HepG2 (cell line): ENCODE data around the gene CREB3. TPM values are rescaled to one million over a fixed set of nuclear protein-coding genes. Genes with fewer than 3 reads are reported as not detected.
A peak's percentile ranks its signal among the peaks of the same experiment; 100 is the strongest.

Experiments
- AHR ChIP-seq: IDR thresholded peaks from 2 replicates; pipeline ENCODE4 v1.6.1; 2018; ENCODE audit warnings: missing genetic modification reagents, missing compliant biosample characterization
- ATF5 ChIP-seq: sonication (generic); formaldehyde crosslinking; IDR thresholded peaks from 2 replicates; pipeline ENCODE4 v1.4.0; 2020; ENCODE audit warnings: mild to moderate bottlenecking, low read depth, missing genetic modification reagents
- GZF1 ChIP-seq: sonication (generic); formaldehyde crosslinking; IDR thresholded peaks from 2 replicates; pipeline ENCODE4 v1.5.1; 2020; ENCODE audit warnings: mild to moderate bottlenecking, missing genetic modification reagents
- HMGXB3 ChIP-seq: sonication (generic); formaldehyde crosslinking; IDR thresholded peaks from 2 replicates; pipeline ENCODE4 v1.4.0; 2020; ENCODE audit warnings: missing genetic modification reagents, borderline replicate concordance
- KDM2A ChIP-seq: sonication (generic); formaldehyde crosslinking; IDR thresholded peaks from 2 replicates; pipeline ENCODE4 v1.4.0; 2020; ENCODE audit warnings: low read depth, missing genetic modification reagents, borderline replicate concordance
- KDM4B ChIP-seq: sonication (generic); formaldehyde crosslinking; IDR thresholded peaks from 2 replicates; pipeline ENCODE4 v1.4.0; 2020; ENCODE audit warnings: missing genetic modification reagents
- KLF9 ChIP-seq: IDR thresholded peaks from 2 replicates; pipeline ENCODE4 v1.6.1; 2016; ENCODE audit warnings: low read depth
- KMT2B ChIP-seq: IDR thresholded peaks from 2 replicates; pipeline ENCODE4 v1.6.1; 2016; ENCODE audit warnings: missing genetic modification reagents, missing compliant biosample characterization
- MIER3 ChIP-seq: IDR thresholded peaks from 2 replicates; pipeline ENCODE4 v1.6.1; 2016; ENCODE audit warnings: missing compliant biosample characterization, borderline replicate concordance
- MTA3 ChIP-seq: sonication (generic); formaldehyde crosslinking; IDR thresholded peaks from 2 replicates; pipeline ENCODE4 v1.4.0; 2020; ENCODE audit warnings: missing genetic modification reagents
- NFE2 ChIP-seq: sonication (generic); formaldehyde crosslinking; IDR thresholded peaks from 2 replicates; pipeline ENCODE4 v1.4.0; 2020; ENCODE audit warnings: missing genetic modification reagents
- NFYC ChIP-seq: IDR thresholded peaks from 2 replicates; pipeline ENCODE4 v1.6.1; 2016; ENCODE audit warnings: missing genetic modification reagents, missing compliant biosample characterization
- PRPF4 ChIP-seq: fragments of 200-400 bp; formaldehyde crosslinking; IDR thresholded peaks from 2 replicates; pipeline ENCODE4 v1.6.1; 2016; ENCODE audit warnings: low read length, low read depth; ENCODE audit not compliant: poor library complexity, severe bottlenecking
- SUZ12 ChIP-seq: fragments of 150-350 bp; IDR thresholded peaks from 2 replicates; pipeline ENCODE4 v1.6.1; 2014; ENCODE audit warnings: low read depth, low read length
- SYNCRIP ChIP-seq: fragments of 200-400 bp; formaldehyde crosslinking; IDR thresholded peaks from 2 replicates; pipeline ENCODE4 v1.6.1; 2018; ENCODE audit warnings: mild to moderate bottlenecking, low read depth, low read length; ENCODE audit not compliant: insufficient read depth
- TOE1 ChIP-seq: sonication (generic); formaldehyde crosslinking; IDR thresholded peaks from 2 replicates; pipeline ENCODE4 v1.4.0; 2020; ENCODE audit warnings: mild to moderate bottlenecking, missing genetic modification reagents
- U2AF2 ChIP-seq: fragments of 200-400 bp; formaldehyde crosslinking; IDR thresholded peaks from 2 replicates; pipeline ENCODE4 v1.6.1; 2017; ENCODE audit warnings: low read depth, mild to moderate bottlenecking, low read length
- ZNF124 ChIP-seq: sonication (generic); formaldehyde crosslinking; IDR thresholded peaks from 2 replicates; pipeline ENCODE4 v1.4.0; 2020; ENCODE audit warnings: missing genetic modification reagents
- ZNF441 ChIP-seq: sonication (generic); formaldehyde crosslinking; IDR thresholded peaks from 2 replicates; pipeline ENCODE4 v1.7.0; 2021; ENCODE audit warnings: missing genetic modification reagents, borderline replicate concordance
- ZNF567 ChIP-seq: sonication (generic); formaldehyde crosslinking; IDR thresholded peaks from 2 replicates; pipeline ENCODE4 v1.8.1; 2023; ENCODE audit warnings: mild to moderate bottlenecking, missing genetic modification reagents, borderline replicate concordance
- ZNF589 ChIP-seq: sonication (generic); formaldehyde crosslinking; conservative IDR thresholded peaks from 2 replicates; pipeline ENCODE4 v1.8.0; 2022; ENCODE audit warnings: mild to moderate bottlenecking, moderate library complexity, missing genetic modification reagents
- ZNF790 ChIP-seq: sonication (generic); formaldehyde crosslinking; IDR thresholded peaks from 2 replicates; pipeline ENCODE4 v1.8.0; 2022; ENCODE audit warnings: missing genetic modification reagents, mild to moderate bottlenecking, borderline replicate concordance
- ZNF850 ChIP-seq: sonication (generic); formaldehyde crosslinking; conservative IDR thresholded peaks from 2 replicates; pipeline ENCODE4 v1.9.0; 2021; ENCODE audit warnings: mild to moderate bottlenecking, missing genetic modification reagents
- polyA plus RNA-seq, 8 experiments: library from polyadenylated mRNA; depleted of rRNA in 3 of 8; stranded (reverse) in 7 of 8; unstranded in 1 of 8; fragments of >200 nt; fragmentation: Illumina TruSeq in 4 of 8; extraction: Trizol in 4 of 8; gene quantifications; 2 replicates each; pipeline versions ENCODE4 v1.2.1 to v1.2.3, GENCODE V29; 2011 to 2016; ENCODE audit warnings: low read depth in 4 of 8, missing spikeins in 1 of 8, mixed read lengths in 1 of 8; ENCODE audit not compliant: insufficient read depth in 1 of 8
- total RNA-seq, 5 experiments: library from RNA; depleted of rRNA; stranded (reverse); fragments of >200 nt; fragmentation: Illumina TruSeq; extraction: Trizol; gene quantifications; 2 replicates each; pipeline ENCODE4 v1.2.3, GENCODE V29; 2016; ENCODE audit warnings: low read depth in 1 of 5
- TF ChIP-seq, protein P1 (sequence below): sonication (generic); formaldehyde crosslinking; IDR thresholded peaks from 2 replicates; pipeline ENCODE4 v1.8.0; 2022; ENCODE audit warnings: mild to moderate bottlenecking, missing genetic modification reagents, moderate library complexity
- TF ChIP-seq, protein P2 (sequence below): IDR thresholded peaks from 2 replicates; pipeline ENCODE4 v1.6.1; 2016; ENCODE audit warnings: missing compliant biosample characterization, missing genetic modification reagents, borderline replicate concordance

The CREB3 gene
- total and polyA plus RNA-seq, 2 of the 13 experiments (the other 11 are each of a cell fraction or from before 2014, with no cell fraction given): 11.1 to 34.2 TPM

DNA sequence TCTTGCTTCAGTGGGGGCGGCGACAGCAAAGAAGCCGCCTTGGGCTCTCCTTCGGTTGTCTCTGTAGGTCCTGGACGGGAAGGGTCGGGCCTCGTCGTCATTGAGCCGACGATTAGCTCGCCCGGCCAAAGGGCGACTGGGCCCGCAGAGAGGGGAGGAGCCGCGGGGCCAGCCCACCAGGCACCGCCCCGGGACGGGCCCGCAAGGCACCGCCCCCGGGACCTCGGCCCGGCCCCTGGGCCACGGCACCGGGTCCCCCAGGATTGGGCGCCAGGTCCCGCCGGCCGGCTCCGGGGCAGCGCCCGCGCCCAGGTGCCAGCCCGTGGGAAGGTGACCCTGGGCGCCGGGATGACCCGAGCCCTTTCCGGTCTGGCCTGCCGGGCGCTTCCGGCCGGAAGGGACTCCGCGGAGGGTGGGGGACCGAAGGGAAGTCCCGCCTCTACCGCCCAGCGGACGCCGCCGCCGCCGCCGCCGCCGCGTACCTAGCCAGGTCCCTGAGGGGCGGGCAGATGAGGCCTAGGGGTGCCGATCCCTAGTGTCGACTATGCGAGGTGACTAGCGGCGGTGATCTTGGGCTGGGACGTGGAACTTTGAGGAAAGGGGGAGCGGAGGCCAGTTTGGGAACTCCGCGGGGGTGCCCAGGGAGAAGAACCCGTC lies 16.5 kb downstream of the CREB3 start, which contains the start of the genes GBA2 and RGP1 (continued):
- TF ChIP-seq ATF5 (CRISPR knock-in tag) (no peak), KMT2B (CRISPR knock-in tag) (peak; percentile 55; the same call in 1 of the 2 replicates), KDM4B (no peak), PRPF4 (no peak), ZNF790 (CRISPR knock-in tag) (no peak), ZNF567 (CRISPR knock-in tag) (0 out of 2 replicates have a peak, but pooled peaks have one; percentile 51), U2AF2 (no peak), ZNF441 (CRISPR knock-in tag) (no peak), ZNF589 (CRISPR knock-in tag) (no peak), ZNF850 (CRISPR knock-in tag) (no peak), HMGXB3 (CRISPR knock-in tag) (no peak), NFE2 (CRISPR knock-in tag) (no peak), TOE1 (no peak), KDM2A (CRISPR knock-in tag) (peak; percentile 81; the same call in 1 of the 2 replicates), MIER3 (CRISPR knock-in tag) (no peak), GZF1 (CRISPR knock-in tag) (no peak), SYNCRIP (no peak), AHR (CRISPR knock-in tag) (no peak), KLF9 (CRISPR knock-in tag) (no peak), SUZ12 (no peak), MTA3 (no peak), NFYC (CRISPR knock-in tag) (no peak; the same call in 1 of the 2 replicates), ZNF124 (CRISPR knock-in tag) (no peak)
- TF ChIP-seq, protein P1, sequence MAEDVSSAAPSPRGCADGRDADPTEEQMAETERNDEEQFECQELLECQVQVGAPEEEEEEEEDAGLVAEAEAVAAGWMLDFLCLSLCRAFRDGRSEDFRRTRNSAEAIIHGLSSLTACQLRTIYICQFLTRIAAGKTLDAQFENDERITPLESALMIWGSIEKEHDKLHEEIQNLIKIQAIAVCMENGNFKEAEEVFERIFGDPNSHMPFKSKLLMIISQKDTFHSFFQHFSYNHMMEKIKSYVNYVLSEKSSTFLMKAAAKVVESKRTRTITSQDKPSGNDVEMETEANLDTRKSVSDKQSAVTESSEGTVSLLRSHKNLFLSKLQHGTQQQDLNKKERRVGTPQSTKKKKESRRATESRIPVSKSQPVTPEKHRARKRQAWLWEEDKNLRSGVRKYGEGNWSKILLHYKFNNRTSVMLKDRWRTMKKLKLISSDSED (CRISPR knock-in tag): no peak
- TF ChIP-seq, protein P2, sequence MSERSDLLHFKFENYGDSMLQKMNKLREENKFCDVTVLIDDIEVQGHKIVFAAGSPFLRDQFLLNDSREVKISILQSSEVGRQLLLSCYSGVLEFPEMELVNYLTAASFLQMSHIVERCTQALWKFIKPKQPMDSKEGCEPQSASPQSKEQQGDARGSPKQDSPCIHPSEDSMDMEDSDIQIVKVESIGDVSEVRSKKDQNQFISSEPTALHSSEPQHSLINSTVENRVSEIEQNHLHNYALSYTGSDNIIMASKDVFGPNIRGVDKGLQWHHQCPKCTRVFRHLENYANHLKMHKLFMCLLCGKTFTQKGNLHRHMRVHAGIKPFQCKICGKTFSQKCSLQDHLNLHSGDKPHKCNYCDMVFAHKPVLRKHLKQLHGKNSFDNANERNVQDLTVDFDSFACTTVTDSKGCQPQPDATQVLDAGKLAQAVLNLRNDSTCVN (CRISPR knock-in tag): no peak; the same call in 1 of the 2 replicates
